SU-DHL-6 (cell line): ENCODE results near the gene THRA.

Experiments
- H2AFZ ChIP-seq: fragments of 200-600 bp; sonication (generic); 2 replicates; pipeline ENCODE4 v1.6.1; 2014; ENCODE audit warnings: low read depth, mild to moderate bottlenecking, moderate library complexity, mixed read lengths, antibody characterized with exemption, low read length; ENCODE audit not compliant: severe bottlenecking
- H3F3A ChIP-seq: fragments of 200-600 bp; shearing (Covaris generic); 2 replicates; pipeline ENCODE4 v1.6.0; 2016; ENCODE audit warnings: antibody characterized with exemption, mild to moderate bottlenecking; ENCODE audit not compliant: insufficient read depth
- H3K27ac ChIP-seq: fragments of 200-600 bp; sonication (generic); 2 replicates; pipeline ENCODE4 v1.5.1; 2016; ENCODE audit warnings: low read depth, mild to moderate bottlenecking, low read length, moderate library complexity, mixed read lengths
- H3K27me3 ChIP-seq: fragments of 200-600 bp; sonication (generic), shearing (Covaris generic); 2 replicates; pipeline ENCODE4 v1.6.0; 2014; ENCODE audit warnings: mild to moderate bottlenecking, low read length
- H3K36me3 ChIP-seq: fragments of 200-600 bp; sonication (generic); 2 replicates; pipeline ENCODE4 v1.6.1; 2014; ENCODE audit warnings: mild to moderate bottlenecking, low read length, mixed read lengths
- H3K4me2 ChIP-seq: fragments of 300-600, 200-600 bp; shearing (Covaris generic), sonication (generic); 2 replicates; pipeline ENCODE4 v1.6.0; 2014; ENCODE audit warnings: low read length, low read depth, mild to moderate bottlenecking; ENCODE audit not compliant: poor library complexity, severe bottlenecking
- H3K4me3 ChIP-seq: fragments of 200-600 bp; sonication (generic); 2 replicates; pipeline ENCODE4 v1.5.1; 2014; ENCODE audit warnings: antibody characterized with exemption, low read length, mild to moderate bottlenecking, mixed read lengths; ENCODE audit not compliant: insufficient read depth, poor library complexity, severe bottlenecking
- H3K79me2 ChIP-seq: fragments of 200-600 bp; sonication (generic); 2 replicates; pipeline ENCODE4 v1.6.1; 2014; ENCODE audit warnings: mild to moderate bottlenecking, low read length, moderate library complexity; ENCODE audit not compliant: insufficient read depth
- H3K9ac ChIP-seq: fragments of 200-600 bp; sonication (generic); 2 replicates; pipeline ENCODE4 v1.7.0; 2014; ENCODE audit warnings: mild to moderate bottlenecking, low read length
- H3K9me2 ChIP-seq: fragments of 200-600 bp; sonication (generic); replicated peaks from 2 replicates; pipeline ENCODE4 v1.6.1; 2014; ENCODE audit warnings: low read length; ENCODE audit not compliant: insufficient read depth
- H3K9me3 ChIP-seq: fragments of 200-600 bp; sonication (generic); 2 replicates; pipeline ENCODE4 v1.6.1; 2014; ENCODE audit warnings: low read length, mixed read lengths; ENCODE audit not compliant: insufficient read depth
- H4K20me1 ChIP-seq: fragments of 200-600 bp; sonication (generic); 2 replicates; pipeline ENCODE4 v1.6.1; 2014; ENCODE audit warnings: low read depth, mild to moderate bottlenecking, antibody characterized with exemption, low read length, moderate library complexity, mixed read lengths
- CTCF ChIP-seq: fragments of 200-600 bp; sonication (generic); IDR thresholded peaks from one replicate; pipeline ENCODE4 v1.5.1; 2017; ENCODE audit warnings: antibody characterized with exemption, mild to moderate bottlenecking, low read length, moderate library complexity; ENCODE audit not compliant: insufficient read depth, poor library complexity, severe bottlenecking
- EZH2phosphoT487 ChIP-seq: fragments of 200-600 bp; sonication (generic), shearing (Covaris generic); conservative IDR thresholded peaks from 2 replicates; pipeline ENCODE4 v1.6.1; 2018; ENCODE audit warnings: mild to moderate bottlenecking, antibody characterized with exemption, low read length, moderate library complexity, mixed read lengths

THRA gene

GRCh38 chr17:40021451-40021971, 41.3 kb upstream of the THRA start:
- H2AFZ ChIP-seq, result no peak overlapping the region
- no peak overlapping the region for H3K4me3 ChIP-seq
- no peaks in the 10 kb centered on the region for H3K79me2 ChIP-seq
- no peak overlapping the region for H3K4me2 ChIP-seq
- TF ChIP-seq CTCF, result no peak
- TF ChIP-seq EZH2phosphoT487, result no peak
- H3K9me2 ChIP-seq, result no peaks in the 10 kb centered on the region
- no peaks in the 10 kb centered on the region for H3K36me3 ChIP-seq
- no peak overlapping the region for H3K27ac ChIP-seq
- no peaks in the 10 kb centered on the region for H3K9me3 ChIP-seq
- H3F3A ChIP-seq, result no peaks in the 10 kb centered on the region
- no peaks in the 10 kb centered on the region for H4K20me1 ChIP-seq
- no peak overlapping the region for H3K9ac ChIP-seq
- no peaks in the 10 kb centered on the region for H3K27me3 ChIP-seq

DNA sequence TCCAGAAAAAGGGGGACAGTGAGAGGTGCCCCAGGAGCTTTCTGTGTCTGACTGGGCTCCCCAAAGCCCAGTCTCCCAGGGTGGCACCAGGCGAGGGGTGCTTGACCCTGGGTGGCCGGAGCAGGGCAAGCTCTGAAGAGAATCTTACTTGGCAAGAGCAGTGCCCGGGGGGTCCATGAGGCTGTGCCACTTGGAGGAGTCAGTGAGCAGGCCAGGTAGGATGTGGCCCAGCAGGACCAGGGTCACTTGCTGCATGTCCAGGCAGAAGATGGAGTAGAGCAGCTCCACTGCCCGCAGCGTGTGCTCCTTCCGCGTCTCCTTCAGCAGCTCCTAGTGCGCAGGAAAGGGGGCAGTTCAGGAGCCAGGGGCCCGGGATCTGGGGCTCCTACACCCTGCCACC, 40.3 kb upstream of the THRA start:
- Histone ChIP-seq H3K9me3 (no peaks in the 10 kb centered on the region), H3F3A (no peaks in the 10 kb centered on the region), H4K20me1 (no peaks in the 10 kb centered on the region), H3K27ac (no peak overlapping the region), H3K36me3 (no peaks in the 10 kb centered on the region), H2AFZ (no peak overlapping the region), H3K79me2 (no peaks in the 10 kb centered on the region), H3K27me3 (no peaks in the 10 kb centered on the region), H3K4me2 (no peak overlapping the region), H3K9me2 (no peaks in the 10 kb centered on the region), H3K4me3 (no peak overlapping the region), H3K9ac (no peak overlapping the region)
- no peak for TF ChIP-seq CTCF
- TF ChIP-seq EZH2phosphoT487, result no peak

DNA sequence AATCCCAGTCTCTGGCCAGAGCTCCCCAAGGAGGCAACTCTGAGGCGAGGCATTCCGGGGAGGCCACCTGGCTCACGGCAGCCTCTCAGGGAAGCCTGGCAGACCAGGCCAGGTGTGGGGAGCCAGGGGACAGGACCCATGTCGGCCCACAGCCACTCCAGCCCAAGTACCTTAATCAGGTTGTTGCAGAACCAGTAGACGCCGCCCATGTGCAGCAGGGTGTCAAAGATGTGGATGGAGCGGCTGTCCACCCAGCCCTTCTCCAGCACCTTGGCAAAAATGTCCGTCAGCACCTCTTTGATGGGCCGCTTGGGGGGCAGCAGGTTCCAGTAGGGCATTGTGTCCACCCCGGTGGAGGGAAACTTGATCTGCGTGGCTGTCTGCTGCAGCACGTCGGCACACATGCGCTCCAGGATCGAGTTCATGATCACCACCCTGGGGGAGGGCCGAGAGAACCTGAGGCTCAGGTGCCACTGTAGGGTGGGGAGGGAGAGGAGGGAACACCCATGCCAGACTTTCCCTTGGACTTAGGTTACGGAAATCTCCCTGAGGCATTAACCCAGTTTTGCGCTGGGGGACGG, 39.7 kb upstream of the THRA start:
- H3K27ac ChIP-seq, result no peak overlapping the region
- H3K9ac ChIP-seq, result no peak overlapping the region
- no peak for TF ChIP-seq EZH2phosphoT487
- no peak for TF ChIP-seq CTCF
- no peak overlapping the region for H3K4me2 ChIP-seq
- H3F3A ChIP-seq, result no peaks in the 10 kb centered on the region
- no peaks in the 10 kb centered on the region for H3K9me3 ChIP-seq
- no peak overlapping the region for H2AFZ ChIP-seq
- H3K79me2 ChIP-seq, result no peaks in the 10 kb centered on the region
- H3K9me2 ChIP-seq, result no peaks in the 10 kb centered on the region
- no peaks in the 10 kb centered on the region for H3K27me3 ChIP-seq
- H3K36me3 ChIP-seq, result no peaks in the 10 kb centered on the region
- no peaks in the 10 kb centered on the region for H4K20me1 ChIP-seq
- H3K4me3 ChIP-seq, result no peak overlapping the region
